H9 (cell line): ENCODE measurements around the gene RNU6-1. TPM values are rescaled to one million over a fixed set of nuclear protein-coding genes. Genes with fewer than 3 reads are reported as not detected.

ENCODE experiments used
- DNase-seq: peaks from one replicate; pipeline ENCODE4 v3.0.0-alpha.2; 2017
- H2AFZ ChIP-seq: one replicate; pipeline ENCODE4 v1.6.1; 2013; ENCODE audit warnings: mild to moderate bottlenecking, low read length, control low read depth, moderate library complexity
- H2AK5ac ChIP-seq: 2 replicates; pipeline ENCODE4 v1.6.1; 2013; ENCODE audit warnings: low read length, control low read depth, mixed read lengths; ENCODE audit not compliant: insufficient read length
- H2BK120ac ChIP-seq: one replicate; pipeline ENCODE4 v1.6.1; 2013; ENCODE audit warnings: low read depth, mild to moderate bottlenecking, low read length, control low read depth, inconsistent platforms; ENCODE audit not compliant: poor library complexity, severe bottlenecking
- H2BK12ac ChIP-seq: 2 replicates; pipeline ENCODE4 v1.6.1; 2013; ENCODE audit warnings: low read length, control low read depth, mixed read lengths, low read depth; ENCODE audit not compliant: insufficient read length
- H2BK15ac ChIP-seq: 2 replicates; pipeline ENCODE4 v1.6.1; 2013; ENCODE audit warnings: low read depth, low read length, control low read depth
- H2BK20ac ChIP-seq: one replicate; pipeline ENCODE4 v1.6.1; 2013; ENCODE audit warnings: low read depth, mild to moderate bottlenecking, low read length, control low read depth, inconsistent platforms; ENCODE audit not compliant: poor library complexity, severe bottlenecking
- H2BK5ac ChIP-seq: 2 replicates; pipeline ENCODE4 v1.6.1; 2013; ENCODE audit warnings: low read length, control low read depth, mixed read lengths; ENCODE audit not compliant: insufficient read length
- H3K14ac ChIP-seq: 2 replicates; pipeline ENCODE4 v1.6.1; 2013; ENCODE audit warnings: low read length, control low read depth; ENCODE audit not compliant: insufficient read depth
- H3K18ac ChIP-seq: 2 replicates; pipeline ENCODE4 v1.6.1; 2013; ENCODE audit warnings: low read depth, mild to moderate bottlenecking, mixed read lengths, low read length, control low read depth; ENCODE audit not compliant: insufficient read length
- H3K23ac ChIP-seq: 2 replicates; pipeline ENCODE4 v1.6.1; 2013; ENCODE audit warnings: low read length, control low read depth, mixed read lengths, low read depth; ENCODE audit not compliant: insufficient read length
- H3K23me2 ChIP-seq: 2 replicates; pipeline ENCODE4 v1.6.1; 2013; ENCODE audit warnings: low read depth, mild to moderate bottlenecking, mixed read lengths, low read length, control low read depth; ENCODE audit not compliant: insufficient read length, poor library complexity, severe bottlenecking
- H3K27ac ChIP-seq: 2 replicates; pipeline ENCODE4 v1.5.1; 2013; ENCODE audit warnings: low read length, control low read depth, mixed read lengths, low read depth; ENCODE audit not compliant: insufficient read length
- H3K27me3 ChIP-seq: 2 replicates; pipeline ENCODE4 v1.6.1; 2013; ENCODE audit warnings: low read length, control low read depth, inconsistent platforms; ENCODE audit not compliant: insufficient read depth
- H3K4ac ChIP-seq: 2 replicates; pipeline ENCODE4 v1.6.1; 2013; ENCODE audit warnings: low read depth, mild to moderate bottlenecking, control low read depth, inconsistent platforms, low read length, moderate library complexity
- H3K4me1 ChIP-seq: 2 replicates; pipeline ENCODE4 v1.6.1; 2013; ENCODE audit warnings: low read length, control low read depth, inconsistent platforms; ENCODE audit not compliant: insufficient read depth
- H3K4me2 ChIP-seq: 2 replicates; pipeline ENCODE4 v1.6.1; 2013; ENCODE audit warnings: low read length, control low read depth, mixed read lengths; ENCODE audit not compliant: insufficient read length, insufficient read depth
- H3K56ac ChIP-seq: 2 replicates; pipeline ENCODE4 v1.6.1; 2013; ENCODE audit warnings: low read depth, mild to moderate bottlenecking, mixed read lengths, low read length, control low read depth; ENCODE audit not compliant: insufficient read length
- H3K79me1 ChIP-seq: 2 replicates; pipeline ENCODE4 v1.6.1; 2013; ENCODE audit warnings: low read depth, mild to moderate bottlenecking, moderate library complexity, low read length, control low read depth, inconsistent platforms; ENCODE audit not compliant: insufficient read depth, poor library complexity, severe bottlenecking
- H3K79me2 ChIP-seq: 2 replicates; pipeline ENCODE4 v1.6.1; 2013; ENCODE audit warnings: low read length, control low read depth, inconsistent platforms; ENCODE audit not compliant: insufficient read depth
- H3K9ac ChIP-seq: 2 replicates; pipeline ENCODE4 v1.6.1; 2013; ENCODE audit warnings: low read length, control low read depth, mixed read lengths; ENCODE audit not compliant: insufficient read length; ENCODE audit errors: extremely low read depth
- H3K9me3 ChIP-seq: one replicate; pipeline ENCODE4 v1.6.1; 2013; ENCODE audit warnings: low read depth, low read length, inconsistent platforms; ENCODE audit not compliant: control insufficient read depth
- H3T11ph ChIP-seq: one replicate; pipeline ENCODE4 v1.6.1; 2013; ENCODE audit warnings: mild to moderate bottlenecking, low read length, control low read depth, inconsistent platforms
- H4K20me1 ChIP-seq: one replicate; pipeline ENCODE4 v1.6.1; 2013; ENCODE audit not compliant: control insufficient read depth, insufficient read length, insufficient read depth
- H4K5ac ChIP-seq: 2 replicates; pipeline ENCODE4 v1.6.1; 2013; ENCODE audit warnings: low read depth, mild to moderate bottlenecking, mixed read lengths, low read length, control low read depth; ENCODE audit not compliant: insufficient read length
- H4K8ac ChIP-seq: replicated peaks from 2 replicates; pipeline ENCODE4 v1.6.1; 2013; ENCODE audit warnings: low read length, control low read depth, mixed read lengths, low read depth; ENCODE audit not compliant: insufficient read length
- H4K91ac ChIP-seq: 2 replicates; pipeline ENCODE4 v1.6.1; 2013; ENCODE audit warnings: low read depth, mild to moderate bottlenecking, moderate library complexity, mixed read lengths, low read length, control low read depth; ENCODE audit not compliant: insufficient read length
- H3K27ac Mint-ChIP-seq, 3 experiments: 2 replicates in 2 of 3; 3 replicates in 1 of 3; pipeline ENCODE4 v1.8.0; 2020 to 2021; ENCODE audit warnings: mixed read lengths in 3 of 3, mild to moderate bottlenecking in 1 of 3, moderate library complexity in 1 of 3
- H3K27me3 Mint-ChIP-seq: 2 replicates; pipeline ENCODE4 v1.8.0; 2021; ENCODE audit warnings: low read depth, mild to moderate bottlenecking, moderate library complexity, mixed read lengths
- H3K36me3 Mint-ChIP-seq, 3 experiments: 2 replicates in 2 of 3; 3 replicates in 1 of 3; pipeline ENCODE4 v1.8.0; 2020 to 2021; ENCODE audit warnings: low read depth in 3 of 3, mixed read lengths in 3 of 3; ENCODE audit not compliant: insufficient read depth in 1 of 3
- H3K4me1 Mint-ChIP-seq, 2 experiments: 2 replicates each; pipeline ENCODE4 v1.8.0; 2020; ENCODE audit warnings: mixed read lengths in 2 of 2
- H3K4me3 Mint-ChIP-seq, 2 experiments: 2 replicates in 1 of 2; 3 replicates in 1 of 2; pipeline ENCODE4 v1.8.0; 2020 to 2021; ENCODE audit warnings: mild to moderate bottlenecking in 2 of 2, mixed read lengths in 2 of 2, moderate library complexity in 1 of 2
- H3K9me3 Mint-ChIP-seq, 2 experiments: 2 replicates in 1 of 2; 3 replicates in 1 of 2; pipeline ENCODE4 v1.8.0; 2020; ENCODE audit warnings: mild to moderate bottlenecking in 2 of 2, mixed read lengths in 2 of 2, moderate library complexity in 1 of 2
- WGBS: extraction: QIAGEN DNeasy Blood & Tissue Kit; methylation state at CpG from one replicate; pipeline ENCODE4 v1.1.7; 2013; ENCODE audit warnings: missing lambda C conversion rate, low lambda C conversion rate, mixed read lengths; ENCODE audit not compliant: insufficient read length; ENCODE audit errors: extremely low coverage; 5-methylcytosine and 5-hydroxymethylcytosine counted together
- total RNA-seq: library from RNA; stranded (reverse); gene quantifications from 2 replicates; pipeline ENCODE4 v1.2.1, GENCODE V29; 2021
- TF ChIP-seq, protein P1 (sequence below): fragments of 200-600 bp; sonication (generic); conservative IDR thresholded peaks from 3 replicates; pipeline ENCODE4 v1.8.0; 2021; ENCODE audit warnings: antibody characterized with exemption, mild to moderate bottlenecking

The RNU6-1 gene
- total RNA-seq, 1 experiment from 2014 or later, result not detected

DNA sequence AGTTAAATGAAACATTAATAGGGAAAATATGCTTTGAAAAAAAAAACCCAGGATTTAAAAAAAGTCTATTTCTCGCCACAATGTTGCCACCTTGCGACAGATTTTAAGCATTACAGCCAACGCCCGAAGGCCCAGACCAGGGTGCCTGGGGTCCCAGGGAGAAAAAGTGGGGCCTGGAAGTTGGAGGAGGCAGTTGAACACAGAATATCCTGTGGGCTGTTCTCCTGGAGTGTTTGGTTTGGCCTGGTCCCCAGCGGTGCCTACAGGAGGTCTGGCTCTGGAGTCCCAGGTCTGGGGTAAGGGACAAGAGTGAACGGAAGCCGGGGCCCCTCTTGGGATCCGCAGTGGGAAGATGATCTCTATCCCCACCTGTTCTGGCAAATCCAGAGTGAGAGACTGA is 3.4 kb downstream of the RNU6-1 start:
- H3K36me3 Mint-ChIP-seq, result no peaks in the 10 kb centered on the region
- Histone ChIP-seq H4K20me1 (no peaks in the 10 kb centered on the region), H3K4me1 (peaks cover 3% of the 10 kb centered on the region; the same call in 1 of the 2 replicates), H2AK5ac (no peak overlapping the region), H3K4ac (no peak overlapping the region), H4K5ac (no peak overlapping the region), H3K18ac (no peak overlapping the region), H3K23me2 (peaks cover 26% of the 10 kb centered on the region), H4K91ac (no peak overlapping the region), H3T11ph (no peak overlapping the region), H3K79me1 (no peaks in the 10 kb centered on the region), H3K27ac (no peak overlapping the region), H3K4me2 (no peak overlapping the region), H2BK12ac (no peak overlapping the region), H3K9ac (no peak overlapping the region), H3K56ac (no peak overlapping the region), H3K23ac (no peak overlapping the region), H3K9me3 (no peaks in the 10 kb centered on the region), H2BK20ac (no peak overlapping the region), H2BK120ac (no peak overlapping the region), H4K8ac (no peak overlapping the region), H2BK5ac (no peak overlapping the region), H3K14ac (no peak overlapping the region), H3K27me3 (peaks cover 62% of the 10 kb centered on the region), H2AFZ (no peak overlapping the region), H3K79me2 (no peaks in the 10 kb centered on the region), H2BK15ac (no peak overlapping the region)
- H3K4me3 Mint-ChIP-seq, result peak overlapping the region; percentile 52 to 75
- peaks cover 87% of the 10 kb centered on the region for H3K27me3 Mint-ChIP-seq
- no peak for DNase-seq
- TF ChIP-seq, protein P1, sequence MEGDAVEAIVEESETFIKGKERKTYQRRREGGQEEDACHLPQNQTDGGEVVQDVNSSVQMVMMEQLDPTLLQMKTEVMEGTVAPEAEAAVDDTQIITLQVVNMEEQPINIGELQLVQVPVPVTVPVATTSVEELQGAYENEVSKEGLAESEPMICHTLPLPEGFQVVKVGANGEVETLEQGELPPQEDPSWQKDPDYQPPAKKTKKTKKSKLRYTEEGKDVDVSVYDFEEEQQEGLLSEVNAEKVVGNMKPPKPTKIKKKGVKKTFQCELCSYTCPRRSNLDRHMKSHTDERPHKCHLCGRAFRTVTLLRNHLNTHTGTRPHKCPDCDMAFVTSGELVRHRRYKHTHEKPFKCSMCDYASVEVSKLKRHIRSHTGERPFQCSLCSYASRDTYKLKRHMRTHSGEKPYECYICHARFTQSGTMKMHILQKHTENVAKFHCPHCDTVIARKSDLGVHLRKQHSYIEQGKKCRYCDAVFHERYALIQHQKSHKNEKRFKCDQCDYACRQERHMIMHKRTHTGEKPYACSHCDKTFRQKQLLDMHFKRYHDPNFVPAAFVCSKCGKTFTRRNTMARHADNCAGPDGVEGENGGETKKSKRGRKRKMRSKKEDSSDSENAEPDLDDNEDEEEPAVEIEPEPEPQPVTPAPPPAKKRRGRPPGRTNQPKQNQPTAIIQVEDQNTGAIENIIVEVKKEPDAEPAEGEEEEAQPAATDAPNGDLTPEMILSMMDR, result peak; percentile 91
- H3K9me3 Mint-ChIP-seq, result peaks cover 4% of the 10 kb centered on the region in 2 experiments; a peak in 4 of 5 replicates
- no peak overlapping the region for H3K27ac Mint-ChIP-seq
- H3K4me1 Mint-ChIP-seq, result peaks cover 45 to 49% of the 10 kb centered on the region in 2 experiments
- no CpG with 5 or more reads among the region's 8 CpGs for WGBS
